ENCODE results near the gene SVIP. TPM values are rescaled to one million over a fixed set of nuclear protein-coding genes. Genes with fewer than 3 reads are reported as not detected.

SVIP gene
- total RNA-seq, 1 donor from 2014 or later: 16.9 TPM

- no peak for TF ChIP-seq CTCF (IDR thresholded peaks at IDR 0.05)
- Mint-ChIP-seq H3K4me3 (no peak overlapping the region), H3K9me3 (no peaks in the 10 kb centered on the region), H3K27ac (no peak overlapping the region), H3K4me1 (no peaks in the 10 kb centered on the region), H3K27me3 (peaks cover 3% of the 10 kb centered on the region), H3K36me3 (ENCODE audit: low read depth) (no peaks in the 10 kb centered on the region)
- ChIA-PET CTCF (interaction anchor here (2.5 kb wide), 1 partner anchor 451 kb away, joined by 27 read pairs; no protein-coding TSS in a partner anchor), POLR2A (no interaction called here)
- DNase-seq: no peak
- ATAC-seq (ENCODE audit: low read depth): no peak
- intact Hi-C loops (cut with micrococcal nuclease): no loop called here
Observed at GRCh38 chr11:22786475-22786874, 43.1 kb downstream of the SVIP start.

DNA sequence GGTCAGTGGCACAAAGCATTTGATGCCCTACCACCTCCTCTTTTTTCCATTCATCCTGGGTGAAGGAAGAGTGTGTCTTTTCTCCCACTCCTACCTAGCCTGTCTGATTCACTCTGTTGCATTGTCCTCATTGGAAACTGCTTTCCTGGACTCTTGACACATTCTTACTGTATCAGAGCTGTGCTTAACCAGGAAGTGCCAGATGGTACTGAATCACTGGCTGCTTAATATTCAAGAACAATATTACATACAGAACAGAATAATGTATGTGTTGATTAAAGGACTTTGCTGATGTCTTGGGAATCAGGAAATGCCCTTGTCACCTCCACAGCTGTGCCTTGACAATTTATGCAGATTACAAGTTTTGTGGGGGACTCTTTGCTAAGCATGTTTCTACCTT lies 44.4 kb downstream of the SVIP start:
- peaks cover 3% of the 10 kb centered on the region for H3K27me3 Mint-ChIP-seq
- no peaks in the 10 kb centered on the region for H3K36me3 Mint-ChIP-seq (ENCODE audit: low read depth)
- ATAC-seq (ENCODE audit: low read depth) (no peak), DNase-seq (no peak)
- no peak for TF ChIP-seq CTCF (IDR thresholded peaks at IDR 0.05)
- intact Hi-C loops (cut with micrococcal nuclease): no loop called here
- H3K27ac Mint-ChIP-seq: no peak overlapping the region
- peaks cover 7% of the 10 kb centered on the region for H3K4me1 Mint-ChIP-seq
- POLR2A ChIA-PET: no interaction called here
- no peak overlapping the region for H3K4me3 Mint-ChIP-seq
- H3K9me3 Mint-ChIP-seq: no peaks in the 10 kb centered on the region
- CTCF ChIA-PET: interaction anchor here (1.0 to 1.3 kb wide), 2 partner anchors 452 to 541 kb away, joined by 3 to 5 read pairs; no protein-coding TSS in a partner anchor

DNA sequence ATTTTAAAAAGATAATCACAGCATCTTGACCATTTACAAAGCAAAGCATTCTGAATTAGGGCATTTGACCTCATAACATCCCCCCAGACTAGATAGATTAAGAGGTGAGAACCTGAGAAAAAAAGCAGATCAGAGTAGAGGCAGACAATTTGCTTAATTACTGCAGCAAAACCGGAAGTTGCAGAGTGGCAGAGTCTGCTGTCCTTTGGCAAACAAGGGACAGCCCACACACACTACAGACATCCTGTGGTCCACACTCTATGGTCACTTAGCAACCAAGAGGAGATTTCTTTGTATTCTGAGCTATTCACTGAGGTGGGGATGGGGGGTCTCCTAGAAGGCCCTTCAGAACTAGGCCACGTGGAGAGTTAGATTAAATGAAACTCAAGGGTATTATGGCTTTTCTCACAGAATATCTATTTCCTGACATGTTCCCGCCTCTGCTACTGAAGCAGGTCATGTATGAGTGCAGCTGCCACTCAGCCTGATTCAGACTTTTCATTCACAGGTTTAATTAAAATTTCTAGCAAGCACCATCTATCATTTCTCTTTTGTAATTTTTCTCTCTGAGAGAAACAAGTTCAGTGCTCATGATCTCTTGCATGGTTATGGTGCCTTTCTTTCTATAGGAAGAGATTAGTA lies 48.5 kb downstream of the SVIP start:
- ATAC-seq (ENCODE audit: low read depth) (peak; percentile 31), DNase-seq (no peak)
- H3K4me3 Mint-ChIP-seq: no peak overlapping the region
- H3K36me3 Mint-ChIP-seq (ENCODE audit: low read depth): no peaks in the 10 kb centered on the region
- TF ChIP-seq CTCF (IDR thresholded peaks at IDR 0.05): no peak
- intact Hi-C loops (cut with micrococcal nuclease): no loop called here
- H3K27ac Mint-ChIP-seq: no peak overlapping the region
- H3K27me3 Mint-ChIP-seq: peaks cover 3% of the 10 kb centered on the region
- POLR2A ChIA-PET: interaction anchor here (0.5 kb wide), 1 partner anchor 48 kb away, joined by 4 read pairs; no protein-coding TSS in a partner anchor
- peaks cover 7% of the 10 kb centered on the region for H3K4me1 Mint-ChIP-seq
- H3K9me3 Mint-ChIP-seq: no peaks in the 10 kb centered on the region
- CTCF ChIA-PET: no interaction called here

- ChIA-PET POLR2A (no interaction called here), CTCF (no interaction called here)
- Mint-ChIP-seq H3K9me3 (no peaks in the 10 kb centered on the region), H3K27me3 (peaks cover 3% of the 10 kb centered on the region), H3K27ac (no peak overlapping the region), H3K36me3 (ENCODE audit: low read depth) (no peaks in the 10 kb centered on the region), H3K4me3 (no peak overlapping the region), H3K4me1 (peaks cover 7% of the 10 kb centered on the region)
- DNase-seq: no peak
- TF ChIP-seq CTCF (IDR thresholded peaks at IDR 0.05): no peak
- ATAC-seq (ENCODE audit: low read depth): no peak
- intact Hi-C loops (cut with micrococcal nuclease): no loop called here
Observed at GRCh38 chr11:22779850-22780249, 49.8 kb downstream of the SVIP start.

GRCh38 chr11:22778642-22779041 lies 51.0 kb downstream of the SVIP start:
- no peak for TF ChIP-seq CTCF (IDR thresholded peaks at IDR 0.05)
- ChIA-PET POLR2A (no interaction called here), CTCF (no interaction called here)
- no peaks in the 10 kb centered on the region for H3K36me3 Mint-ChIP-seq (ENCODE audit: low read depth)
- no peak overlapping the region for H3K27ac Mint-ChIP-seq
- no peaks in the 10 kb centered on the region for H3K9me3 Mint-ChIP-seq
- no peaks in the 10 kb centered on the region for H3K27me3 Mint-ChIP-seq
- intact Hi-C loops (cut with micrococcal nuclease): no loop called here
- no peak overlapping the region for H3K4me3 Mint-ChIP-seq
- ATAC-seq (ENCODE audit: low read depth) (no peak), DNase-seq (no peak)
- H3K4me1 Mint-ChIP-seq: peaks cover 7% of the 10 kb centered on the region

Data from activated B cell treated with CpG ODN at 0.5 μM for 24 hours (primary cell).